GM12892 (cell line): Measurements from ENCODE around the gene MARCHF10.

Source experiments
- POLR2A ChIP-seq: IDR thresholded peaks from 2 replicates; pipeline ENCODE4 v1.6.1; 2011; ENCODE audit warnings: low read depth, low read length, control low read depth
- POLR2AphosphoS5 ChIP-seq: IDR thresholded peaks from 2 replicates; pipeline ENCODE4 v1.6.1; 2011; ENCODE audit warnings: low read depth, low read length, control low read depth
- TAF1 ChIP-seq: IDR thresholded peaks from 2 replicates; pipeline ENCODE4 v1.6.1; 2011; ENCODE audit warnings: low read depth, mild to moderate bottlenecking, control low read depth, low read length, borderline replicate concordance

DNA sequence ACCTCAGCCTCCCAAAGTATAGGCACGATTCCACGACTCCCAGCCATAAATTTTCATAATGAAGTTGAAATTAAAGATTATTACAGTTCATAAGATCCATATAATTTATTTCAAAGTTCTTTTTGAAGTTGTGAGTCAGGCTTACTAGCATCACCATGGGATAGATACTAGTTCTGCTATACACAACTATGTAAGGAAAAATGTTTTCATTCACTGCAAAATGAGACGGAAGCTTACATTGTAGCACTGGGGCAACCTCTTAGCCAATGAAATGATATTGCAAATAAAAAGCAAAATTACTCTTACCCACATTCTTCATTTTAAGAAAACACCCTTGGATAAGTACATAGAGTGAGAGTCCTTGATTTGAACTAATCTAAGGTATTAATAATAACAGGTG, 18.8 kb upstream of the MARCHF10 start:
- TF ChIP-seq TAF1 (no peak), POLR2A (no peak), POLR2AphosphoS5 (no peak)
